ENCODE results near the gene ANKRD2.
A peak's percentile ranks its signal among the peaks of the same experiment; 100 is the strongest.
"Not testable (repeated sequence)": the region's sequence is repeated elsewhere in the genome, so short reads cannot be mapped to it uniquely, and the experiment has no call there.

The ANKRD2 gene

DNA sequence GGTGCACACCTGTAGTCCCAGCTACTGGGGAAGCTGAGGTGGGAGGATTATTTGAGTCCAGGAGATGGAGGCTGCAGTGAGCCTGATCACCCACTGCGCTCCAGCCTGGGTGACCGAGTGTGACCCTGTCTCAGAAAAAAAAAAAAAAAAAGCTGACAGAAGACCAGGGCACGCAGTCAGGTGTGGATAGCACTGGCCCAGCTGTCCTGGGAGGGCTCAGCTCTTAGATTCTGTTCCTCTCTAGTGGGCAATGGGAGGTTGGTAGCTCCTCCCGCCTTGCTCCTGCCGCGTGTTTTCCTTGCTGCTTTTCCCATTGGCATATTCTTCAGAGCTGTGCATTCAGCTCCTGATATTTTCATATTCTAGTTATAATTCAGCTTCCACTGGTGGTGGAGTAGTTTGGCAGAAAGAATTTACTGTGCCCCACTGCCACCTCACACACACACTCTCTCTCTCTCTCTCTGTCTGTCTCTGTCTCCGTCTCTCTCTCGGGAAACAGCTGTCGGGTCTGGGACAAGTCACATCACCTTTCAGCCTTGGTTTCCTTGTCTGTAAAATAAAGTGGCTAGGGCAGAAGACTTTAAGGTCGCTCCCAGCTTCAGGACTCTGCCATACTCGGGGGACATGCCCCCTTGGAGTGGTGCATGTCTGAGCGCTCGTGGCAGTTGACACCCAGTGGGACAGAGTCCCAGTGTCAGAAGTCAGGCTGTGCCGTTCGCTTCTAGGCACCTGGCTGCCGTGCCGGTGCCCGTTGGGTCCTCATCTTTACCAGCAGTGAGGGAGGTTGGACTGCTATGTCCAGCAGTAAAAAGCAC is 25.9 kb upstream of the ANKRD2 start:
- no peak for DNase-seq (ENCODE audit: low spot score)

DNA sequence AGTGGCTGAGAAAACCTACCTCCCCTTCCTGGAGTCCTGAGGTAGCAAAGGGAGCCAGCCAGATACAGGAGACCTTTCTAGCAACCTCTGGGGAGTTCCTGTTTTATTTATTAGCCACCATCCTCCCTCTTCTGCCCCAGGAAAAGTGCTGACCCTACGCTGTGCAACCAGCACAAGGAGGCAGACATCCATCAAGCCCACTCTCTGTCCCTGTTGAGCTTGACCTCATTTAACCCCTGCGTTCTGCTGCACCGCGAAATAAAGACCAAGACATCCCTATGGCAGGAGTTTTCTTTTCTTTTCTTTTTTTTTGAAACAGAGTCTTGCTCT is 25.3 kb upstream of the ANKRD2 start:
- no peak for DNase-seq (ENCODE audit: low spot score)

DNA sequence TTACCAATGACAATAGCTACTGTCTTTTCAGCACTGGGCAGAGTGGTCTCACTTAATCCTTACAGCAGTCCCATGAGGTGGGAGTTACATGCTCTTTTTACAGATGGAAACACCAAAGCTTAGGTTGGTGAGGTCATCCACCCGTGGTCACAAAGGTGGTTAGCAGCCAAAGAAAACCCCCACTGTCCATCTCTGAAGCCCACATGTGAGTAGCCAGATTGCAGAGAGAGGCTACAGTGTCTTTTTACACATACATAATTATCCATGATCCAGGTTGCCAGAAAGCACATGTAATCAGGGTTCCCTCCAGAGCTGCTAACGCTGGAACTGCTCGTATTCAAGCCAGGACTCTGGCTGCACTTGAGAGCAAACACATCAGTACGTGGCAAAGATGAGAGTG is 24.6 kb upstream of the ANKRD2 start:
- DNase-seq (ENCODE audit: low spot score) = no peak

DNA sequence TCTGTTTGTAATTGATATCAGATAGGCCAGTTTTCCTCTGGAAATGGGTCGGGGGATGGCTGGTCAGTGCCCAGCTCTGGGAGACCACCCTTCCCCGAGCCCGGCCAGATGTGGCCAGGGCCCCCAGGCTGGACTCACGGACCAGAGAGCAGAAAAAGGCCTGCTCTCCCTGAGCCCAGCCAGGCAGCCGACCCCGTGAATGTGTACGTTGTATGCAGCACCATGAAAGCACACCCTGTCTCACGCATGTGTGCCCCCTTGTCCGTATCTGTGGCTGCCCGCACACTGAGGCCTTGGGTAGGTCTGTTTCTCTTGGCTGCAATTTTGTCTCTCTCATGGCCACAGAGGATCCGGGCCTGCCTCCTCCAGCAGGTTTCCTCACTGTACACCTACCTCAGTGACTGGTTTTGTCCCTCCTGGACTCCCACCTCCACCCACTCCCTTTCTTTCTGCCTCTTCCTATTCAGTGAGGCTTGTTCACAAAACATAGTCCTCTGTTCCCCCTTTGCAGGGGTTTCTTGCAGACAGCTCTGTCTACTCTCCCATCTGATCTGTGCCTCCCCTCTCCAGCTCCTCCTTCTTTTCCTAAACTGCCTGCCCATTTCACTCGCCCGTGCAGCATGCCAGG is 23.6 kb upstream of the ANKRD2 start:
- no peak for DNase-seq (ENCODE audit: low spot score)

DNA sequence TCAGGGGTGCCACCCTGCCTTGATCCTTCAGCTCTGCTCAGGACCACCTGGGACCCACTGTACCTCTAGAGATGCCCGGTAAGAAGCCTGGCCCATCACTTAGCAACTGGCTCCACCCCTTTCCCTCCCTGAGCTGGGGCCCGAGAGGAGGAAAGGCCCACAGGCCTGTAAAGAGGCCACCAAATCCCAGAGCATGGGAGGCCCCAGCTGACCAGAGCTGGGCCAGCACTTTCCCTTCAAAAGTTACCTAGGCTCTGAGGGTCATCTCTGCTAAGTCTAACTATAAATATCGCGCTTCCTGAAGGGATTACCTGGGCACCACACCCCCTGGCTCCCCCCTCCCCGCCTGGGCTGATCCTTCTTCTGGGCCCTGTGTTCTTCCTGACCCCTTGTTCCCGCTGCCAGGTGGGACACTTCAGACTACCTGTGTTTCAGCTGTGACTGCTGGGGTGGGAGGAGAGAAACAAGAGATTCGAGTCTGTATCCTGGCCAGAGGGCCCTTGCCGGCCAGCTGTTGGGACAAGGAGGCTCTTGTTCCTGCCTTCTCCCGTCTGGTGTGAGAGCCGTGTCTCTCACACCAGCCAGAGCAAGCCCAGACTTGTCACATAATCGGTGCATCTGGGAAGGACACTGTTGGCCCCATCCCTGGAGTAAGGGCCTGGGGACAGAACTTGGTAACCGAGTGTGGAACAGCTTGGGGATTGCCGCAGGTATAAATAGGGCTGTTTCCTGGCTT is 22.8 kb upstream of the ANKRD2 start:
- peak; percentile 74 for DNase-seq (ENCODE audit: low spot score)

DNA sequence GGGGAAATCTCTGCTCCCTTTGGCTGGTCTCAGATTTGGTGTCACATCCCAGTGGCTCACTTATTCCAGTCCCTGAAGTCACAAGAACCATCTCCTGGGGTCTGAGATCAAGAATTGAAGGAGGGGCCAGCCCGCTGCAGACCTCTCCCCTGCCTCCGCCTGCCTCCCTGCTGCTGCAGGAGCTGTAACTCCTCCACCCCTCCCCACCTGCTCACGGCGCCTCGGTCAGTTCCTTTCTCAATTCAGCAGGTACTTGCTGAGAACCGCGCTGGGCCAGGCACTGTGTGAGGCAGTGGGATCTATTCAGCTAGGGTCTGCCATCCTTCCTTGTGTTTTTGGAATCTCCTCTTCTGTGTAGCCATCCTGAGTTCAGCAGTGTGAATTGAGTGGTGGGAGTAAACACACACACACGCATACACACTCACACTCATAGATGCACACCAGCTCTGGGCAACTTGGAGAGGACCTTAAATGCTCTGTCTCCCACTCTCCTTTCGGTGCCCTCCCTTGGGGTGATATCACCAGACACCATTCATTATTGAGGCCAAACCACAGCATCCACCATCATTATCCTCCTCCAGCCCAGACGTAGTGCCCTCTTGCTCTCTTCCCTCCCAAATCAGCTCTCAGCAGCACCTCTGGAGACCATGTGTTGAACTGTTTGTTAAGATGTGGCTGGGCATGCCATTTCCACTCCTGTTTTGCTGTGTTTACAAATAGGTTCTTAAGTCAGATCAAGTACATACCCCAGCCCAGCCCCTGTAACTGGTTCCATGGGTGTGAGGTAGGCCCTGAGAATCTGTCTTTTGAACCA is 22.0 kb upstream of the ANKRD2 start:
- no peak for DNase-seq (ENCODE audit: low spot score)

DNA sequence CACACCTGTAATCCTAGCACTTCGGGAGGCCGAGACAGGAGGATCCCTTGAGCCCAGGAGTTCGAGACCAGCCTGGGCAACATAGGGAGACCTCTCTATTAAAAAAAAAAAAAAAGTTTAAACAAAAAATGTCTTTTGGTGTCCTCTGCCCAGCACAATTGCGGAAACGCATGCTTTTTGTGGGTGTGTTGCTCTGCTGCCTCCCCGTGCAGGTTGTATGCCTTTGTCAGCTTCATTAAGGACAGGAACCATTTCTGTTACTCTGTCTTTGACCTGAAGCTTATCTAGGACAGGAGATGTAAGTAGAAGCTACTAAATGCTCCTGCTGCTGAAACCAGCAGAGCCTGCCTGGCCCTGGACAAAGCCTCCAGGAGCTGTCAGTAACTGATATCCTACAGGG is 21.3 kb upstream of the ANKRD2 start:
- DNase-seq (ENCODE audit: low spot score) = no peak

DNA sequence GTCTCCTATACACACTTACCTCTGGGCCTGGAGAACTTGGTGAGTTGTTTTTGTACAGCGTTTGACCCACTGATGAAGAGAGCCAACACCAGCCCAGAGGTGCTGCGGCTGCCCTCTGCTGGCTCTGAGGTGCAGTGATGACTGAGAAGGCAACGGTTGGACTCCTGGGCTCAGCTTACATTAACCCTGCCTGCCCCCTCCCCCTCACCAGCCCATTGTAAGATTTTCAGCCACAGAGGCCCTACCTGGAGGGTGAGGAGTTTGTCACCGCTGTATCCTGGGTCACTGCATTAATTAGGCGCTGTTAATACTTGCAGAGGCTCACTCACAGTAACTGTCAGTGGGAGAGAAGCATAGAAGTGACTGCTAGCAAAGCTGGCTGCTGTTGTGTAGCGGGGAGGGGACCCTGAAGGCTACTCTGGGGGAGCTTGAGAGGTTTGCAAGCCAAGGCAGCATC is 19.0 kb upstream of the ANKRD2 start:
- peak; percentile 85 for DNase-seq (ENCODE audit: low spot score)

DNA sequence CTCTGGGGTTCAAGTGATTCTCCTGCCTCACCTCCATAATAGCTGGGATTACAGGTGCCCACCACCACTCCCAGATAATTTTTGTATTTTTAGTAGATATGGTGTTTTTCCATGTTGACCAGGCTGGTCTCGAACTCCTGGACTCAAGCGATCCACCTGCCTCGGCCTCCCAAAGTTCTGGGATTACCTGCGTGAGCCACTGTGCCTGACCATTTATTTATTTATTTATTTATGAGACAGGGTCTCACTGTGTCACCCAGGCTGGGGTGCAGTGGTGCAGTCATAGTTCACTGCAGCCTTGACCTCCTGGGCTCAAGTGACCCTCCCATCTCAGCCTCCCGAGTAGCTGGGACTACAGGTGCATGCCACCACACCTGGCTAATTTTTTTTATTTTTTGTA is 18.2 kb upstream of the ANKRD2 start:
- not testable (repeated sequence) for DNase-seq (ENCODE audit: low spot score)

DNA sequence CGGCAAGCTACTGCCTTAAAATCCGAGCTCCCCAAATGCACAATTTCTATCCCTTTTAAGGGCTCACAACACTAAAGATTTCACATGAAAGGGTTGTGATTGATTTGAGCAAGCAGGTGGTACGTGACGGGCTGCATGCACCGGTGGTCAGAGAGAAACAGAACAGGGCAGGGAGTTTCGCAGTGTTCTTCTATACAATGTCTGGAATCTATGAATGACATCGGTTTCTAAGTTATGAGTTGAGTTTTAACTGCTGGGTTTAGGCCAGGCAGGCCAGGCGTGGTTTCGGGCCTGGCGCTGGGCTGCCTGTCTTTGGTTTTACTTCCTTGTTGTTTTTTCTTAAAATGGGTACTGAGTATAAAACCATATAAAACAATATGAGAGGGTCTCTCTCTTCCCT is 17.0 kb upstream of the ANKRD2 start:
- not testable (repeated sequence) for DNase-seq (ENCODE audit: low spot score)

DNA sequence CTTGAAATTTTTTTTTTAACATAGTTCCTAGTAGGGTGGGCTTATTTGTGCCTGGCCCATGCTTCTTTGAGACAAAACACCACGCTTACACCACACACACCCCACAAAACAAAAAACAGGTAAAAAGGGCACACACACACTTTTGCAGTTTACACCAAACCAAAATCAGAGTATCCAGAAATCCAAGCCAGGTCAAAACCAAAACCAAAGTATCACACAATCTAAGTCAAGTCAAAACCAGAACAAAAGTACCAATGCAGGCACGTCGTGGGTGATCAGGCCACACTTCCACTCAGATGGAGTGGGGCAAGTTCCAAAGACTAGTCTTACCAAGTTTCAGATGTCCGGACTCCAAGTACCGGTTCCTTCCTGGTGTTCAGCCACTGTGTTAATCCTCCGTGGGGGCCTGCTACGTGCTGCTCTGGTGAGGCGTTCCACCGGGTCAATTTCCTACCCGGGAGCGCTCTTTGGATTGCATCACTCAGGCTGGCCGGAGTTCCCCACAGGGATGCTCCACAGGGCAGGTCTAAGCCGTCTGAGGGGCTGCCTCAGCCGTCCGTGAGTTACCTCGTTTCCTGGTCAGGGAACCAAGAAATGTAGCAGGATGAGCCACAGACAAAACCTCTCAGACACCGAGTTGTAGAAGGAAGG is 11.7 kb upstream of the ANKRD2 start:
- not testable (repeated sequence) for DNase-seq (ENCODE audit: low spot score)

DNA sequence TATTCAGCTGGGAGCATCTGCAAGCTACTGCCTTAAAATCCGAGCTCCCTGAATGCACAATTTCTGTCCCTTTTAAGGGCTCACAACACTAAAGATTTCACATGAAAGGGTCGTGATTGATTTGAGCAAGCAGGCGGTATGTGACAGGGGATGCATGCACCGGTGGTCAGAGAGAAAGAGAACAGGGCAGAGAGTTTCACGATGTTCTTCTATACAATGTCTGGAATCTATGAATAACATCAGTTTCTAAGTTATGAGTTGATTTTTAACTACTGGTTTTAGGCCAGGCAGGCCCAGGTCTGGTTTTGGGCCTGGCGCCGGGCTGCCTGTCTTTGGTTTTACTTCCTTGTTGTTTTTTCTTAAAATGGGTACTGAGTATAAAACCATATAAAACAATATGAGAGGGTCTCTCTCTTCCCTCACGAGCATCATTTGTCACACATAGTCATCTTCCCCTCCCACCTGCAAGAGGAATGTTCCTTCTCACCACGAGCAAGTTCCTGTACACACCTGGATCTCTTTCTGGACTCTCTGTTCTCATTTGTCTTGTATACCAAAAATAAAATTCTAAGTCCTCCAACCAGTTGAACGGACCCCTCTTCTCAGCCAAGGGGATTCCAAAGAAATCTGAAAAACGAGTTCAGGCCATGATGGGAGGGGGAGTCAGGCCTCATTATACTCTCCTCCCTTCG is 11.0 kb upstream of the ANKRD2 start:
- DNase-seq (ENCODE audit: low spot score) = not testable (repeated sequence)

DNA sequence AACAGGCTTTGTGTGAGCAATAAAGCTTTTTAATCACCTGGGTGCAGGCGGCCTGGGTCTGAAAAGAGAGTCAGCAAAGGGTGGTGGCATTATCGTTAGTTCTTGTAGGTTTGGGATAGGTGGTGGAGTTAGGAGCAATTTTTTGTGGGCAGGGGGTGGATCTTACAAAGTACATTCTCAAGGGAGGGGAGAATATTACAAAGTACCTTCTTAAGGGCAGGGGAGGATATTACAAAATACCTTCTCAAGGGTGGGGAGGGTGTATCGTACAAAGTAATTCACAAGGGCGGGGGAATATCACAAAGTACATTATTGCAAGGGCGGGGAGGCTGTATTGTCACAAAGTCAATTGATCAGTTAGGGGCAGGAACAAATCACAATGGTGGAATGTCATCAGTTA is 10.2 kb upstream of the ANKRD2 start:
- DNase-seq (ENCODE audit: low spot score) = not testable (repeated sequence)

DNA sequence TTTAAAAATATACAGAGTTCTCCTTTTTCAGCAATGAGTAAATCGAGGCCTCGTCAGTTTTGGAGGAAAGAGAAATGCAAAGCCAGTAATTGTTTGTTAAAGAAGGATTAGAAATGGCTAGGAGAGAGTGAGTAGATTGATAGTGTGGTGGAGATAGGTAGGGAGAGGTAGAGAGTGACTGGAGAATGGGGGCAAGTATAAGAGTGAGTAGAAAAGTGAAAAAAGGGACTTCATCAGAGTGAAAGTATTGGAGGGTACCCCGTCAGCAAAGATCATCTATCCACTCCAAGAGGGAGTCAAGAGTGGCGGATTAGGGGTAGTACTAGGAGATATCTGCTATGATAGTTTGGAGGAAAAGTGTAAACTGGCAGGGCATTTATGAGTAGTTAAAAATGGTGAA is 9.2 kb upstream of the ANKRD2 start:
- DNase-seq (ENCODE audit: low spot score) = no peak

DNA sequence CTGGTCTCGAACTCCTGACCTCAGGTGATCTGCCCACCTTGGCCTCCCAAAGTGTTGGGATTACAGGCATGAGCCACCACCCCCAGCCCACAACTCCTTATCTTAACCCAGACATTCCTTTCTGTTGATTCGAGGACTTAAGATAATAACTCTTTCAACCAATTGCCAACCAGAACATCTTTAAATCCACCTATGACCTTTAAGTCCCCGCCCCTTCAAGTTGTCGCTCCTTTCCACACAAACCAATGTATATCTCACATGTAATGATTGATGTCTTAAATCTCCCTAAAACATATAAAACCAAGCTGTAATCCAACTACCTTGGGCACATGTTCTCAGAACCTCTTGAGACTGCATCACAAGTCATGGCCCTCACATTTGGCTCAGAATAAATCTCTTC is 7.8 kb upstream of the ANKRD2 start:
- no peak for DNase-seq (ENCODE audit: low spot score)

DNA sequence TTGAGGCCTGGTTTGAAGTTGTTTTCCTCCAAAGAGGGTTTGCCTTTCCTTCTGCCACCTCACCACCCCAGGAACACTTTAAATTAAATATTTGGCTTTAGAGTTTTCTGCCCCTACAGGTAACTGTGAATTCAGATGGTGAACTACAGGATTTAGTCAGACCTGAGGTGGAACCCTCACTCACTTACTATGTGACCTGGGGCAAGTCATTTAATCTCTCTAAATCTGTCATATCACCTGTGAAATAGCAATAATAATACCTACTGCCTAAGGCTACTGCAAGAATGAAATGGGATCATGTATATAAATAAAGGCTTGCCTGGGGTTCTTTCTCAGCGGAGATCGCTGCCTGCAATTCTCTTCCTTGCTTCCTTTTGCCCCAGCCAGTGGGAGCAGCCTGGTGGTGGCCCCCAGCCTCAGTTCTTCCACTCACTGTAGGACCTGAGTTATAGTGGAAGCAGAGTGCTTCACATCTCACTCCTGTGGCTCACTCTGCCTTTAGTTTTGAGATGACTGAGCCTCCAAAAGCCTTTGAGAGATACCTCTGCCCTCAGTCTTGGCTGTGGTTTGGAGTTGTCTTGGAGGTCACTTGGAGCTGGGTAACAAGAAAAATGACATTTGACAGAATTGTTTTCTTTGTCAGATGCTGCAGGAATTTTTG is 6.1 kb upstream of the ANKRD2 start:
- DNase-seq (ENCODE audit: low spot score) = no peak

DNA sequence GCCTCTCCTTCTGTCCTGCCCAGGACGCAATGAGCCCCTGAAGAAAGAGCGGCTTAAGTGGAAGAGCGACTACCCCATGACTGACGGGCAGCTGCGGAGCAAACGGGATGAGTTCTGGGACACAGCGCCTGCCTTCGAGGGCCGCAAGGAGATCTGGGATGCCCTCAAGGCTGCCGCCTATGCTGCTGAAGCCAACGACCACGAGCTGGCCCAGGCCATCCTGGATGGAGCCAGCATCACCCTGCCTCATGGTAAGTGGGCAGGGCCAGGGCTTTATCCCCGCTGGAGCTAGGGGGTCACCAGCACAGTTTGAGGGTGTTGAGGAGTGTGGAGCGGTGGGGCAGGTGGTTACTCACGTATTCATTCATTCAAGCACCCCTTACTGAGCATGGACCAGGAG is 4.7 kb upstream of the ANKRD2 start:
- DNase-seq (ENCODE audit: low spot score) = no peak

DNA sequence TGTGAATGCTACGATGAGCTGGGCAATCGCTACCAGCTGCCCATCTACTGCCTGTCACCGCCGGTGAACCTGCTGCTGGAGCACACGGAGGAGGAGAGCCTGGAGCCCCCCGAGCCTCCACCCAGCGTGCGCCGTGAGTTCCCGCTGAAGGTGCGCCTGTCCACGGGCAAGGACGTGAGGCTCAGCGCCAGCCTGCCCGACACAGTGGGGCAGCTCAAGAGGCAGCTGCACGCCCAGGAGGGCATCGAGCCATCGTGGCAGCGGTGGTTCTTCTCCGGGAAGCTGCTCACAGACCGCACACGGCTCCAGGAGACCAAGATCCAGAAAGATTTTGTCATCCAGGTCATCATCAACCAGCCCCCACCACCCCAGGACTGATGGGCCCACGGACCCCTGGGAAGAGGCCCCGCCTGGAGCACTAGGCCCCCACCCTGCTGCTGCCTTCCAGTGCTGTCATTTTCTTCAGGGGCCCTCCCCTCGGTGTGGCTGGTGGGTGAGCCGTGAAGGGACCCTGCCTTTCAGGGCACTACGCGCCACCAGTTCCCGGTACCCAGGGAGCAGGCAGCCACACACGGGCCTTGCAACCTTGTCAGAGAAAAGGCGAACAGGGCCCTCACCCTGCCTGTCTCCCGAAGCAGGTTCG is 2.3 kb upstream of the ANKRD2 start:
- no peak for DNase-seq (ENCODE audit: low spot score)

DNA sequence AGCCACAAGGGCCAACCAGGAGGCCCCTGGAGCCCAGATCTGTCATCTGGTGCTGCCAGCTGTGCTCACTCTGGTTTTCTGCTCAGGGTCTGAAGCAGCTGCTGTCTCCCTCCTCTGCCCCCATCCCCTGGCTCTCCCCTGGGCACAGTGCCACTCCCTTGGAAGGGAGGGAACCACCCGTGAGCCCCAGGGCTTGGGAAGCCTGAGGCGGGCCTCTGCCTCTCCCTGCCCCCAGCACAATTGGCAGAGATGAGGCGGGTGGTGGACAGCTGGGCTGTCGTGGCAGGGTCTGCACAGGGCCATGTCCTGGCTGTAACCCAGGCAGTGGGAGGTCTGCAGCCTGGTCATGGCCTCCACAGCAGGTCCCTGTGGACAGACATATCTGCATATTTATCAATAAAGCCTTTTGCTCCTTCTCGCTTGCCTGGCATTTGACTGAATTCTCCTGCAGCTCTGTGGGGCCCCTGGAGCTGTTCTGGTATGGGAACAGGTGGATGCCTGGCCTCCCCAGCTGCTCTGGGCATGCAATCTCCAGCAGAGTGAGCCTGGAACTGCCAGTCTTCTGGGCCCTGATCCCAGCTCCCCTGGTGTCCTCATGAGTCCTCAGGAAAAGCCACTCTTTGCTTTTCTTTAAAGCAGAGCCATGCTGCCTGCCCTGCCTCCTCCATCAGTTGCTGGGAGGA is 1.6 kb upstream of the ANKRD2 start:
- DNase-seq (ENCODE audit: low spot score) = no peak

DNA sequence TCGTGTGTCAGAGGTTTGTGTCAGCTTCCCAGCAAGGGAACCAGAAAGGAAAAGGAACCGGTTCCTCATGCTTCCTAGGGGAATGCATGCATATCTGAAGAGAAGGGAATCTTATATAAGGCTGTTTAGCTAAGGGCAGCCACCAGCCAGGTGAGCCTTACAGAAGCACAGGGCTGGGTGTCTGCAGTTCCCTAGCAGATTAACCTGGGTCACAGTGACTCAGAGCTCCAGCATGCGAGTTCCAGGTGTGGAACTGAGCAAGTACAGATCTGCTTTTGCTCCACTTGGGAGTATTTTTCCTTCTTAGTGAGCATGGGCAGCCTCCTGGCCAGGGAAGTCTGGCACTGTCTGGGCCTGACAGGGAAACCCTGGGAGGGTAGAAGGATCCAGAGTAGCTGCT is 957 bp upstream of the ANKRD2 start:
- DNase-seq (ENCODE audit: low spot score) = no peak

Measured in ecto neural progenitor cell (in vitro differentiated cells).